VCaP (cell line): Measurements from ENCODE around the gene MYH14.

Experiments used
- H3K27ac ChIP-seq: fragments of 450-650 bp; 2 replicates; pipeline ENCODE4 v1.5.1; 2017
- CTCF ChIP-seq: fragments of 450-650 bp; conservative IDR thresholded peaks from 2 replicates; pipeline ENCODE4 v1.5.1; 2017; ENCODE audit warnings: mild to moderate bottlenecking, moderate library complexity

MYH14 gene

GRCh38 chr19:50261446-50261970 is 58.1 kb downstream of the MYH14 start:
- no peak for TF ChIP-seq CTCF
- no peak overlapping the region for H3K27ac ChIP-seq

GRCh38 chr19:50263176-50263575 is 59.8 kb downstream of the MYH14 start:
- no peak overlapping the region for H3K27ac ChIP-seq
- TF ChIP-seq CTCF, result no peak

GRCh38 chr19:50264483-50265186 is 61.2 kb downstream of the MYH14 start:
- H3K27ac ChIP-seq, result no peak overlapping the region
- no peak for TF ChIP-seq CTCF

- H3K27ac ChIP-seq, result no peak overlapping the region
- TF ChIP-seq CTCF, result no peak
These were observed 62.6 kb downstream of the MYH14 start for GRCh38 chr19:50266041-50266440.

- H3K27ac ChIP-seq, result no peak overlapping the region
- no peak for TF ChIP-seq CTCF
These were observed 63.5 kb downstream of the MYH14 start for GRCh38 chr19:50266896-50267295.

- H3K27ac ChIP-seq, result no peak overlapping the region
- no peak for TF ChIP-seq CTCF
These were observed 64.6 kb downstream of the MYH14 start for GRCh38 chr19:50268041-50268440.

GRCh38 chr19:50268501-50268900 is 65.1 kb downstream of the MYH14 start:
- no peak for TF ChIP-seq CTCF
- H3K27ac ChIP-seq, result no peak overlapping the region
